NOMO-1 (cell line): Measurements from ENCODE around the gene C5orf15.
"Not testable (repeated sequence)": the region's sequence is repeated elsewhere in the genome, so short reads cannot be mapped to it uniquely, and the experiment has no call there.

Experiments used
- DNase-seq, 2 experiments: peaks; one replicate each; lab custom pipeline; 2025; ENCODE audit not compliant: unreplicated experiment in 2 of 2; lab: John Stamatoyannopoulos, UW

C5orf15 gene

DNA sequence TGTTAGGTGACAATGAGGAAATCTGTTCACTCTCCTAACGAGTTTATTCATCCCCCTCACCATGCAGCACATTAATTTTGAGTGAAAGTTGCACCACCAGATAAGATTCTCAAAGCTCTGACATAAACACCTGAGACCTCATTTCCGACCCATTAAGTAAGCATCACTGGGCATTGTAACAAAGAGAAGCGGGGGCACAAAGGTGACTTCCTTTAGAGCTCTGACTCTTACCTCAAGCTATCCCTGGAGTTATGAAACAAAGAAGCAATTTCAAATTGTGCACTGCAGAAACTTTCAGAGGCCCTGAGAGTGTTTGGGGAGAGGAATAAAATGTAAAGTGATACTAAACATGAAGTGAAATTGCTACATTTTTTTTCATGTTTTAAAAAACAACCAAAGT lies 29.5 kb downstream of the C5orf15 start:
- no peak for DNase-seq

DNA sequence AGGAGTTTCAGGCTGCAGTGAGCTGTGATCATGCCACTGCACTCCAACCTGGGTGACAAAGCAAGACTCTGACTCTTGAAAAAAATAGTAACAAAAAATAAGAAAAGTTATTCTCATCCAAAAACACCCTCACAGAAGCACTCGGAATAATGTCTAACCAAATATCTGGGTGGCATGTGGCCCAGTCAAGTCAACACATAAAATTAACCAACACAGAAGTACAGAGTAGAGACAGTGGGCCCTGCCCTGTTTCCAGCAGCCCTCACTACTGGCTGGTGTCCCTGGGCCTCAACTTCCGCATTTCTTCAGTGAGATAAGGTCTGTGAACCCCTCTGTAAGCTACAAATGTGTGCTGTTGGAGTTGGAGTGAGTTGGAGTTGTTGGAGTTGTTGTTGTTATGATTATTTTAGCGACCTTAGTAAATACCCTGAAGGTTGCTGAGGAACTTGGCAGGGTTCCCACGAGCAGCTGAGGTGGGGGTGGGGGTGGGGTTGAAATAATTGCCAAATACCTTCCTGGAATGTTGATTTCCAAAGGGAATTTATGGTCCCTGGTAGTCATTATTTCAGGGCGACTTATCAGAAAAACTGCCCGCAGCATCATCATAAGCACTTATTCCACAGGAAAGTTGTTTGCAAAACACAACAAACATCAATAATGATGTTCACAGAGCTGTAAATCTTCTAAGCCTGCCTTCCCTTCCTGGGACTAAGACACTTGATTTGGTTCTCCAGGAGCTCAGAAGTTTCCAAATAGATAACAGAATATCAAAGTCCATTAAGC lies 30.2 kb downstream of the C5orf15 start:
- DNase-seq: no peak

DNA sequence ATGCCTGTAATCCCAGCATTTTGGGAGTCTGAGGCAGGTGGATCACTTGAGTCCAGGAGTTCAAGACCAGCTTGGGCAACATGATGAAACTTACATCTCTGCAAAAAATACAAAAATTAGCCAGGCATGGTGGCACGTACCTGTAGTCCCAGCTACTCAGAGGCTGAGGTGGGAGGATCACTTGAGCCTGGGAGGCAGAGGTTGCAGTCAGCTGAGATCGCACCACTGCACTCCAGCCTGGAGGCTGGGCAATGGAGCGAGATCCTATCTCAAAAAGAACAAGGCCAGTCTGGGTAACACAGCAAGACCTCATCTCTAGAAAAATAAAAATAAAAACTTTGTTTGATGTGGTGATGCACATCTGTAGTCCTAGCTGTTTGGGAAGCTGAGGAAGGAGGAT lies 30.8 kb downstream of the C5orf15 start:
- DNase-seq: not testable (repeated sequence)

DNA sequence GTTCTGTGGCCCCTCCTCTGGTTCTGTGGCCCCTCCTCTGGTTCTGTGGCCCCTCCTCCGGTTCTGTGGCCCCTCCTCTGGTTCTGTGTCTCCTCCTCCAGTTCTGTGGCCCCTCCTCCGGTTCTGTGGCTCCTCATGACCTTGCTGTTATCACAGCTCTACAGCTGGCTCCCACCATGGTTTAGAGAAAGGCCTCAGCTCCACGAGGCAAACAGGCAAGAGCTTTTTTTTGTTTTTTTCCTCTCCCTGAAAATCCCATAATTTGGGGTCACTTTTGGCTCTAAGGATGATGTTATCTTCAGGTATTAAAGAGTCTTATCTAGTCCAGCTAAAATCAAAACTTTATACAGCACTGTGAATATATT lies 31.8 kb downstream of the C5orf15 start:
- DNase-seq: no peak

DNA sequence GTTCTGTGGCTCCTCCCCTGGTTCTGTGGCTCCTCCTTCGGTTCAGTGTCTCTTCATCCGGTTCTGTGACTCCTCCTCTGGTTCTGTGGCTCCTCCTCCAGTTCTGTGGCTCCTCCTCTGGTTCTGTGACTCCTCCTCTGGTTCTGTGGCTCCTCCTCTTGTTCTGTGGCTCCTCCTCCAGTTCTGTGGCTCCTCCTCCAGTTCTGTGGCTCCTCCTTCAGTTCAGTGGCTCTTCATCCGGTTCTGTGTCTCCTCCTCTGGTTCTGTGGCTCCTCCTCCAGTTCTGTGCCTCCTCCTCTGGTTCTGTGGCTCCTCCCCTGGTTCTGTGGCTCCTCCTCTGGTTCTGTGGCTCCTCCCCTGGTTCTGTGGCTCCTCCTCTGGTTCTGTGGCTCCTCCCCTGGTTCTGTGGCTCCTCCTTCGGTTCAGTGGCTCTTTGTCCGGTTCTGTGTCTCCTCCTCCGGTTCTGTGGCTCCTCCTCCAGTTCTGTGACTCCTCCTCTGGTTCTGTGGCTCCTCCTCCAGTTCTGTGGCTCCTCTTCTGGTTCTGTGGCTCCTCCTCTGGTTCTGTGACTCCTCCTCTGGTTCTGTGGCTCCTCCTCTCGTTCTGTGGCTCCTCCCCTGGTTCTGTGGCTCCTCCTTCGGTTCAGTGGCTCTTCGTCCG lies 32.3 kb downstream of the C5orf15 start:
- not testable (repeated sequence) for DNase-seq

DNA sequence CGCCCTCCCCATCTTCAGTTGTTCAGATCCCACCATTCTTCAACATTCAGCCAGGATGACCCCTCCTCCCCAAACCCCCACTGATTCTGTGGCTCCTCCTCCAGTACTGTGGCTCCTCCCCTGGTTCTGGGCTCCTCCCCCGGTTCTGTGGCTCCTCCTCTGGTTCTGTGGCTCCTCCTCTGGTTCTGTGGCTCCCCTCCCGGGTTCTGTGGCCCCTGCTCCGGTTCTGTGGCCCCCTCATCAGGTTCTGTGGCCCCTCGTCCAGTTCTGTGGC lies 32.8 kb downstream of the C5orf15 start:
- DNase-seq: no peak

DNA sequence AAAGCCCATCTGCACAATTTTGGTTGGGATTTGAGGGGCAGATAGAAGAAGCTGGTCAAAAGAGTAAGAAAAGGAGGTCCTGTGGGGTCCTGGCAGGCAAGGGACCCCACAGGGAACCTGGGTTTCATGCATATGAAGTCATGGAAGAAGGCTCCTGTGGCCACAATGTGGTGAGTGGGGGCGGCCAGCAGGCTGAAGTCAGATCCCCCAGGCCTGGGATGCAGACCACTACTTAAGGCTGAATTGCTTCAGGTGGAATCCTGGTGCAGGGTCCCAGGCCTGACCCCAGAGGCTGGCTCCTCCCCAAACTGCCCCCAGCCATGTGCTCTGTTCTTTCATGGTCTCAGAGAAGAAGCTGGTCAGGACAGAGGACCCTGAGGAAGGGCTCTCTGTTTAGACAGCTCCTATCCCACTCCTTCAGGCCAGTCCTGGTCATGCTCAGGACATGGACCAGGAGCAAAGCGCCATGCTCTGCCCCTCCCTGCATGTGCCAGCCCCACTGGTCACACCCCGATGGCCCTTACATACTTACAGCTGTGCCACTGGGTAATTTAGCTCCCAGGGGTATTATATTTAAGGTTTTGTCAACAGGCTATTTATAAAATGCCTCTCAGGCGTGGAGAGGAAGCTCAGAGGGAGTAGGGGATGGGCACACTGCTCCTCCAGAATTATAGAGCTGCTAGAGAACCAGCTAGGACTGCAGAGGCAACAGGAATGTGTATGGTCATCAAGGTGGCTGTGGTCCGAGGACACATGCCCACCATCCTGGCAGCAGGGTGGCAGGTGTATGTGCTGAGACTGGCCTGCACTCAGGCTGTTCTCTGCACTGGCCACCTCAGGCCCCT lies 33.4 kb downstream of the C5orf15 start:
- no peak for DNase-seq

DNA sequence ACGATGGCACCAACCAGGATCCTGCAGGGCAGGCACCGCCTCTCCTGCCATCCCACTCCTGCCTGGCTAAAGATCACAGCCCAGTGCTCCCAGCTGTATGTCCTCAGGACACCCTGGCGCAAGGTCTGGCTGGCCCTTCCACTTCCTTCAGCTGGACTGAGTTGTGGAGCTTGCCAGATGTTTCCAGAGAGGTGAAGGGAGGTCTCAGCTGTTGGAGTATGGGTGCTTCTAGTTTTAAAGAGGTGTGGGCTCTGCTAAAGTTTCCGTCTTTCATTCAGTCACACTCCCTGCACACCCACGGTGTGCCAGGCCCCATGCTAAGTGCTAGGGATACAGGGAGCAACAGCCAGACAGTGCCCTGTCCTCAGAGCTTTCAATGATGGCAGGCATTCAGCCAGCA lies 34.1 kb downstream of the C5orf15 start:
- DNase-seq: no peak

DNA sequence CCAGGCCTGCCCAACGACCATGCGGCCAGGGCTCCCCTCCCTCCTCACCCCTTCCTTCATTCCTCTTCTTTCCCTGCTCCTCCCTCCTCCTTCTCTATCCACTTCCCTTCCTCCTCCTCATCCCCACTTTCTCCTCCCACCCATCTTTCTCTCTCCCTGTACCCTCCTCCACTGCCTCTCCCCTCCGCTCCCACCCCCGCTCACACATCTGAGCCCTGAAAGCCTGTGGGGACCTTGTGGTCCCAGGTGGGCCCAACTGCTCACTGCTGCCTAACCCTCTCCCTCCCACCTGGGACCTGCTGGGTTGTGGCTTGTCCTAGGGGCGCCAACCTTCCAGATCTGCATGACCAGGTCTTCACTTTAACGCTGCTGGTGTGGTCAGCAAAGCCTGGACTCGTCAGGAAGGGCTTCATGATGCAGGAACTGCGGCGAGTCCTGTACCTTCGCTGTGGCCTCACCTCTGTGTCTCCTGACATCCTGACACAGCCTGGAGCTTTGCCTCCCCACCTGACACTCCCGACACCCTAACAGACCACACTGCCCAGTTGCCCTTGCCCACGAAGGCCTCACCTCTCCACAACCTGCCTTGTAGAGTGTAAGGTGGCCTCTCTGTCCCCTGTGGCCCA lies 34.6 kb downstream of the C5orf15 start:
- DNase-seq: no peak

DNA sequence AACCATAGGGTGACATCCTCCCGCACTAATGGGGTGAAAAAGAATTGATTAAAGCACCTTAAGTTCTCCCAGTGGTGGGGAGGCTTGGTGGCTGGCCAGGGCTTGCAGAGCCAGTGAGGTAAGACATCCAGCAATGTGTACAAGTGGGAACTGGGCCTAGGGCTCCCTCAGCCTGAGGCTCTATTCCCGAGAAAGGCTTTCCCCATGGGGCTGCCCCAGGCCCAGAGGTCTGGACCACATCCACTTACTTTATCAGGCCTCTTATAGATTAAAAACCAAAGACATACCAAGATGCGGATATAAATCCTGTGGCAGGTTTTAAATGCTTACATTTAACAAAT lies 35.3 kb downstream of the C5orf15 start:
- DNase-seq: no peak

DNA sequence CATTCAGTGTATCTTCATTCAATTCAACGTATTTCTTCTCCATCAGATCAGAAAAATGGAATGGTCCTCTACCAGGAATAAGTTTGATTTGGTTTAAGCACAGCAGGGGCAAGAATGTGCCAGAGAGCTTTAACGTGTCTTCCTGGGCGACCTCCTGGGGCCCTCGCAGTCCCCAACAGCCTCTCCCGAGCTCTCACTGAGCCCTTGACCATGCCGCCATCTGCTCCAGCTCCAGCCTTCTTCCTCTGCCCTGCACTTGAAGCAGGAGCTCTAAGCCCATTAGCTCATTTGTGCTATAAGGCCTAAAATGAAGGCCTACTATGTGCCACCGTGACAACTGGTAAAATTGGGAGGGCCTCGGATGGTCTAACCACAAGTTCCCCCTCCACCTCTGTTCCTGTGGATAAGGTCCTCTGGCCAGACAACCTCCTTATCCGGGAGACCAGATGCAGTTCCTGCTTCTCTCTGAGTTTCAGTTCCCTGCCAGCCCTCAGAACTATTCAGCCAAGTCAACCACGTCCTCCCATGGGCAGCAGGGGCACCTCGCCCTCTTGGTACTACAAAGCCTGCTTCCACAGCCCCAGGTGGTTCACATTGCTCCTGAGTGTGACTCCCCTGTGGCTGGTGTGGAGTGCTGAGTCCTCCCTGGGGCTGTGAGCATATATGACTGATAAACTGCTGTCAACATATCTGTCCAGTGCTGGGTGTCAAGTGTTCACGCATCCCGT lies 35.8 kb downstream of the C5orf15 start:
- DNase-seq: peak; percentile 76 to 82

DNA sequence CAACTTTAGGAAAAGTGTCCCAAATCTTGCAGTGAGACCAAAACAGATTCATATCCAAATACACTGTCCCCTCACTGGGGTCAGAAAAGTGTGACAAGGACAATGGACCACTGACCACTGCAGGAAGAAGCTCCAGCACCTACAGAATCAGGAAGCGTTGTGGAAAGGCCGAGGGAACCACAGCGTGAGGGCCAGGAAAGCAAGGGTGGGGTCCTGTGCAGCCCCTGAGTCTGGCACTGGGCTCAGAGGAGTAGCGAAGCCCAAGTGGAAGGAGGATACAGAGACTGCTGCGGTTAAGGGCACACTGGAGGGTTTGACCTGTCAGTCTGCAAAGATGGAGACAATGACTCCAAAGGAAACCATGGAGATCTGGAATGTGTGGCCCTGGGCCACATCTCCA lies 36.9 kb downstream of the C5orf15 start:
- DNase-seq: no peak

DNA sequence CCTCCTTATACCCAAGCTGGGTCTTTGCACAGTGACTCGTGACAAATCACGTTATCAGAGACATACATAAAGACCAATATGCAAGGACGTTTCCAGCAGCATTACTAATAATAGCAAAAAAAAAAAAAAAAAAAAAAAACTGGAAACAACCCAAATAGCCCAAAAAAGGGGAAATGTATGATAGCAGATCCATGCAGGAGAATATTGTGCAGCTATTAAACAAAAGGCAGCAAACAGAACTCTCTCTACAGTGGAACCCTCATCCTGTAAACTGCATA lies 37.7 kb downstream of the C5orf15 start:
- no peak for DNase-seq

DNA sequence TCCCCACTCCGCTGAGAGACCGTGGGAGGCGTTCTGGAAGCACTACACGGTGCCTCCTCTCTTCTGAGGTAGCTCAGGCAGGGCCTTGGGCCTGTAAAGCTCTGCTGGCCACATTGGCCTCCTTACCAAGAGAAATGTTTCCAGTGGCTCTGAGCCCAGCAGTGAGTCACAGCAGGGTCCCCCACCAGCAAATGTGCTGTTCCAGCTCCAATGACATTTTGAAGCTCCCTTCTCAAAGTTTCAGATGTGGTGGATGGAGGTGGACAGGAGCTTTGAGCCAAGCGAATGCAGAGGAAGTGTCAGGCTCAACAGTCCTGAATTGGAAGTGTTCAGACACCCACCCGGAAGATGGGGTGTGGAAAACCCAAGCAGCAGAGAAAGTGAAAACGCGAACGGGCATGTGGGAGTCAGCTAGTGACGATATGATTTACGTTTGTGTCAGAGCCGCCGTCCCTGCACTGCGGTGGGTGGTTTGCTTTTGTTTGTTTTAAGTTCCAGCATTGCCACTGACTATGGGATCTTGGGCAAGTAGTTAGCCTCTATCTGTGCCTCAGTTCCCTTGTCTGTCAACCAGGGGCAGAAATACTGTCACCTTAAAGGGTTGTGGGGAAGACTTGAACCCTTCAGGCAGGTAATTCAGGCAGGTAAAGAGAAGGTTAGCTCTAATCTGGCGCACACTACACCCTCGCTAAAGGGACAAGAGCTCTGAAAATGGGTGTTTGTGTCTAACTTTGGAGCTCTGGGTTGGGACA lies 38.2 kb downstream of the C5orf15 start:
- DNase-seq: no peak

DNA sequence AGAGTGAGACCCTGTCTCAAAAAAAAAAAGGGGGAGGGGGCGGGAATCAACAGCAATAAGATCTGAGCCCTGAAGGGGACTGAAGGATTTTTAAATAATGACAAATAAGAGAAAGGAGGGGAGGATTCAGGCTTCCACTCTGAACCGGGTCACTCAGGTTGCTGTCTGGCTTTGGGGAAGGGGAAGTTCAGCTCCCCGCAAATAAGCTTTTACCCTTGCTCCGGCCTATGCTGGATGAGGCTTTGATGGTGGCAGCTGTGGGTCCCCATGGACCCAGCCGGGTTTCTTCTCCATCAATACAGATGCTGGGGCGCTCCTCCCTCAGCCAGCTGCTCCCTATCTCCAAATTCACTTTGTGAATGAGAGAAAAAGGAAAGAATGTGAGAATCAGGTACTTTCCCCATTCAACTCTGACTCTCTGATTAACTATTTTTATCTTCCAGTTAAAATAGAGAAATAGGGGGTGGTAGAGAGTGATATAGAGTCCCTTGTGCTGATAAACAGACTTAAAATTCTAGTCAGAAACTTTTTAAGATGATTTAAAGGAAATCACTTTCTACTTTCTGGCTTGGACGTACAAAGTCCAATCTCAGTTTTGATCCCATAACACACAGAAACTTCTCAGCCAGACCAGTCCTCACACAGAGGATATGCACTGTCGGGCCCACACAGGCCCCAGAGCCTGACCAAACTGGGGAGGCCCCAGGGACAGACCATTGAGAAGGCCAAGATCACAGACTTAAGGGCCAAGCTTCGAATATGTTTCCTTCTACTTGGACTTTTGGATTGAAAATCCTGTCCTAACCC lies 39.6 kb downstream of the C5orf15 start:
- no peak for DNase-seq

DNA sequence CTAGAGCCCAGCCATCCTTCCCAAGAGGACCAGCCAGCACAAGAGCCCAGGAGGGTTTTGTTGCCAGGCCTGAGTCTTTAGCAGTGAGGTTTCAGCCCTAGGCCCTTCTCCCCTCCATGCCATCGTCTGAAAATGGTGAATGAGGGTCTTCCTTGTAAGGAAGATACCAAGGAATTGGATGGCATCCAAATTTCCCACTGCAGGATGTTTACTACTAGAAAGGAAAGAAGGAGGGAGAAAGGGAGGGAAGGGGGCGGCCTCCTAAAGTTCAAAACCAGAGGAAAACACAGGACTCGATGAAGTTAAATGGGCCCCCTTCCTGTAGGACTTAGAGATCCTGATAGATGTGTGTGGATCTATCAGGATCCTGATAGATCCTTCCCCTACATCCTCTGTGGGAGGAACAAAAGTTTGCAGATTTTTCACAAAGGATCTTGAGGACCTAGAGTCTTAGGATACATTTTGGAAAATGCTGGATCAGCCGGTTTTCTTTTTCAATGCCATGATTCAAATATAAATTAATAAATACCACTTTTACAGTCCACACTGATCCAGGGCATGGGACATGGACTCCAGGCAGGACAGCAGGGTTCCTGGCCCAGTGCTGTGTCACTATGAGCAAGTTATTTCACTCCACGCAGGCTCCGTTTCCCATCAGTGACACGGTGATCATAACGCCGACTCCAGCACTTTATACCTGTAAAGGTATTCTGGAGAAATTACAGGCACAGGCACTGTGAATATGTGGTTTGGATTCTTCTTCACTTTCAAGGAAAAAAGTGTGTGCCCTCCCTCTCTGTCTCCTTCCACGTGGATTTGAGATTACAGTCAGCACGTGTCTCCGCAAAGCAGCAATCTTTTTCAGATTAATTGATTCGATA lies 40.9 kb downstream of the C5orf15 start:
- no peak for DNase-seq

DNA sequence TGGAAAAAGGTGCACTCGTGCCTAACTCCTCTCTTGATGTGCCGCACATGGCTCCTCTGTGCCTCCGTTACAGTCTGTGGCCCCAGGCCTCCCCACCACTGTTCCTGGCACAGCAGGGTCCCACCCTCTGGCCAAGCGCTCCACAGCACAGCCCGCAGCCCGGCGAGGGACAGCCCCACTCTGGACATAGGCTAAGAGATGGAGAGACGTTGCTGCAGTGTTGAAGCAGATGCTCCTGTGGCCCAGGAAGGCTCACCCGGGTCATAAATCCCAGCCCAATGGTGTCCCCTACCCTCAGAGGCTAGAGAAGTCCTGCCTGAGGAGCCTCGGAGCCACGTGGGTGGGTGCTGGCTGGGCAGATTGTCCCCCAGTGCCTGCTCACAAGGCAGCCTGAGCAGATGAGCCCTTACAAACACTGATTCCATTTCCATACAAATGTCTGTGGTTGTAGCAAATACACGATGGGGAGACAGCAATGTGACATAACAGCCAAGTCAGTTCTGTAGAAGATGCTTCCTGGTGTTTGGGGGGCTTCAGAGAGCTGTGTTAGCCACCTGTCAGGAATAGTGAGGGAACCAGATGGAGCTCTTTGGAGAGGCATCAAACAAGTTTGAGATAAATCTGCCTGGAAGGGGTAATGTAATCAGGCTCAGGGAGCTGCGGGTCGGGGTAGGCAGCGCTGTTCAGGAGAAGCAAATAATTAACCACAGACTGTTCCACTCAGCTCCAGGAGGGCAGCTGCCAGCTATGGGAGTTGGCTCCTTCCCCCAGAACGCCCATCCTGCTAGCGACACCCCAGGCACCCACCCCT lies 41.7 kb downstream of the C5orf15 start:
- DNase-seq: no peak
